ENCODE results near the gene ERC2.

- TF ChIP-seq PATZ1 (CRISPR knock-in tag; IDR thresholded peaks at IDR 0.05; ENCODE audit: borderline replicate concordance) = peak; percentile 55; the same call in 1 of the 2 replicates
- TF ChIP-seq ISL1 (CRISPR knock-in tag; IDR thresholded peaks at IDR 0.05) = no peak
- no peak for TF ChIP-seq ZNF565 (CRISPR knock-in tag; conservative IDR thresholded peaks at IDR 0.05; ENCODE audit: low read depth)
- TF ChIP-seq TCF4 (CRISPR knock-in tag; IDR thresholded peaks at IDR 0.05; ENCODE audit: borderline replicate concordance) = no peak
- no peak for TF ChIP-seq ZFP3 (CRISPR knock-in tag; IDR thresholded peaks at IDR 0.05)
- TF ChIP-seq ZNF8 (CRISPR knock-in tag; IDR thresholded peaks at IDR 0.05) = no peak
- no peak for TF ChIP-seq RARB (CRISPR knock-in tag; IDR thresholded peaks at IDR 0.05)
- TF ChIP-seq CSDC2 (CRISPR knock-in tag; IDR thresholded peaks at IDR 0.05) = no peak
- TF ChIP-seq GLIS3 (CRISPR knock-in tag; IDR thresholded peaks at IDR 0.05) = no peak
- no peak for TF ChIP-seq ZFP30 (CRISPR knock-in tag; IDR thresholded peaks at IDR 0.05)
- TF ChIP-seq SNAI2 (CRISPR knock-in tag; IDR thresholded peaks at IDR 0.05) = no peak
- no peak for TF ChIP-seq OSR1 (CRISPR knock-in tag; IDR thresholded peaks at IDR 0.05)
- no peak for TF ChIP-seq ARNTL (CRISPR knock-in tag; IDR thresholded peaks at IDR 0.05; ENCODE audit: borderline replicate concordance, low read depth)
- TF ChIP-seq TSHZ2 (CRISPR knock-in tag; IDR thresholded peaks at IDR 0.05) = no peak
These were observed 982.0 kb downstream of the ERC2 start for GRCh38 chr3:55486101-55486856.

Data from SK-N-SH treated with all-trans-retinoic acid at 6 μM for 48 hours (cell line).